Kasumi-1 (cell line): ENCODE measurements around the gene SDHAF2.
"Not testable (repeated sequence)": the region's sequence is repeated elsewhere in the genome, so short reads cannot be mapped to it uniquely, and the experiment has no call there.

Source experiments
- DNase-seq, 2 experiments: peaks; one replicate each; lab custom pipeline; 2025; lab: John Stamatoyannopoulos, UW

SDHAF2 gene

GRCh38 chr11:61429691-61430582, at the start of gene SDHAF2, which contains the start of gene CPSF7:
Gene SDHAF2, plus strand, starts transcription at chr11:61430124. Its CDS starts 23 bp downstream, at chr11:61430147.
Gene CPSF7, minus strand, starts transcription at chr11:61429975. Its CDS starts 740 bp downstream, at chr11:61429235.
- DNase-seq: peak; percentile 85 to 87

GRCh38 chr11:61380884-61381283, 49.0 kb upstream of the SDHAF2 start:
- DNase-seq: no peak

- not testable (repeated sequence) for DNase-seq
Measured at GRCh38 chr11:61383859-61384258, 46.1 kb upstream of the SDHAF2 start.

GRCh38 chr11:61384271-61385242, 45.4 kb upstream of the SDHAF2 start:
- DNase-seq: peak; percentile 16

- DNase-seq: no peak
Measured at GRCh38 chr11:61390161-61390560, 39.8 kb upstream of the SDHAF2 start.

- DNase-seq: peak; percentile 57 to 59
Measured at GRCh38 chr11:61392981-61393595, 36.8 kb upstream of the SDHAF2 start.

- no peak for DNase-seq
Measured at GRCh38 chr11:61401173-61401572, 28.8 kb upstream of the SDHAF2 start.

GRCh38 chr11:61401573-61401972, 28.4 kb upstream of the SDHAF2 start:
- DNase-seq: no peak

GRCh38 chr11:61403658-61404057, 26.3 kb upstream of the SDHAF2 start:
- DNase-seq: no peak

GRCh38 chr11:61404103-61404502, 25.8 kb upstream of the SDHAF2 start:
- DNase-seq: no peak

- DNase-seq: no peak
Measured at GRCh38 chr11:61404641-61405040, 25.3 kb upstream of the SDHAF2 start.

- DNase-seq: no peak
Measured at GRCh38 chr11:61406067-61406466, 23.9 kb upstream of the SDHAF2 start.

GRCh38 chr11:61406991-61407728, 22.8 kb upstream of the SDHAF2 start:
- DNase-seq: no peak

- no peak for DNase-seq
Measured at GRCh38 chr11:61411589-61411988, 18.3 kb upstream of the SDHAF2 start.

GRCh38 chr11:61413496-61413895, 16.4 kb upstream of the SDHAF2 start:
- no peak for DNase-seq

GRCh38 chr11:61414547-61414946, 15.4 kb upstream of the SDHAF2 start:
- DNase-seq: no peak

GRCh38 chr11:61415381-61415780, 14.5 kb upstream of the SDHAF2 start:
- no peak for DNase-seq

GRCh38 chr11:61416941-61417340, 13.0 kb upstream of the SDHAF2 start:
- DNase-seq: no peak

- no peak for DNase-seq
Measured at GRCh38 chr11:61417670-61418069, 12.3 kb upstream of the SDHAF2 start.

GRCh38 chr11:61418136-61418535, 11.8 kb upstream of the SDHAF2 start:
- no peak for DNase-seq

- no peak for DNase-seq
Measured at GRCh38 chr11:61422226-61422625, 7.7 kb upstream of the SDHAF2 start.
